IPS-18a (cell line): ENCODE results near the gene BAD.

Experiments
- H3K27ac ChIP-seq: one replicate; pipeline ENCODE4 v1.5.1; 2013; ENCODE audit warnings: low read length
- H3K27me3 ChIP-seq: one replicate; pipeline ENCODE4 v1.6.1; 2013; ENCODE audit warnings: mild to moderate bottlenecking, low read length; ENCODE audit not compliant: control insufficient read depth, insufficient read depth
- H3K36me3 ChIP-seq: one replicate; pipeline ENCODE4 v1.6.1; 2013; ENCODE audit warnings: low read depth, low read length; ENCODE audit not compliant: control insufficient read depth
- H3K4me1 ChIP-seq: one replicate; pipeline ENCODE4 v1.6.1; 2013; ENCODE audit warnings: low read depth, low read length; ENCODE audit not compliant: control insufficient read depth
- H3K4me3 ChIP-seq: one replicate; pipeline ENCODE4 v1.5.1; 2013; ENCODE audit warnings: low read length
- H3K9ac ChIP-seq: one replicate; pipeline ENCODE4 v1.6.1; 2013; ENCODE audit warnings: mild to moderate bottlenecking, low read length, moderate library complexity
- H3K9me3 ChIP-seq: one replicate; pipeline ENCODE4 v1.6.1; 2013; ENCODE audit warnings: low read depth, low read length; ENCODE audit not compliant: control insufficient read depth

BAD gene

GRCh38 chr11:64232967-64233315, 51.5 kb downstream of the BAD start:
- Histone ChIP-seq H3K27me3 (peaks cover 30% of the 10 kb centered on the region), H3K4me1 (peaks cover 4% of the 10 kb centered on the region), H3K4me3 (no peak overlapping the region), H3K9me3 (no peaks in the 10 kb centered on the region), H3K27ac (no peak overlapping the region), H3K9ac (no peak overlapping the region), H3K36me3 (no peaks in the 10 kb centered on the region)

GRCh38 chr11:64232182-64232966, 52.1 kb downstream of the BAD start:
- H3K4me1 ChIP-seq, result peaks cover 4% of the 10 kb centered on the region
- H3K4me3 ChIP-seq, result no peak overlapping the region
- no peaks in the 10 kb centered on the region for H3K9me3 ChIP-seq
- H3K27me3 ChIP-seq, result peaks cover 30% of the 10 kb centered on the region
- no peaks in the 10 kb centered on the region for H3K36me3 ChIP-seq
- H3K9ac ChIP-seq, result no peak overlapping the region
- no peak overlapping the region for H3K27ac ChIP-seq

GRCh38 chr11:64231546-64231945, 52.9 kb downstream of the BAD start:
- Histone ChIP-seq H3K9ac (no peak overlapping the region), H3K36me3 (no peaks in the 10 kb centered on the region), H3K27ac (no peak overlapping the region), H3K27me3 (peaks cover 30% of the 10 kb centered on the region), H3K9me3 (no peaks in the 10 kb centered on the region), H3K4me3 (no peak overlapping the region), H3K4me1 (peaks cover 4% of the 10 kb centered on the region)

- H3K27ac ChIP-seq, result no peak overlapping the region
- H3K27me3 ChIP-seq, result peaks cover 30% of the 10 kb centered on the region
- H3K4me3 ChIP-seq, result peak overlapping the region; percentile 73
- peak overlapping the region; percentile 47 for H3K9ac ChIP-seq
- H3K9me3 ChIP-seq, result no peaks in the 10 kb centered on the region
- no peaks in the 10 kb centered on the region for H3K36me3 ChIP-seq
- H3K4me1 ChIP-seq, result peaks cover 4% of the 10 kb centered on the region
Observed at GRCh38 chr11:64230985-64231365, 53.5 kb downstream of the BAD start.

GRCh38 chr11:64230171-64230984, 54.1 kb downstream of the BAD start, which contains the start of gene DNAJC4:
Gene DNAJC4 (plus strand): TSS chr11:64230548. CDS start chr11:64230855, 307 bp downstream.
- Histone ChIP-seq H3K9me3 (no peaks in the 10 kb centered on the region), H3K4me3 (peak within 1 kb of the TSS; percentile 73), H3K9ac (peak within 1 kb of the TSS; percentile 47), H3K36me3 (no peaks in the 10 kb centered on the region), H3K27ac (no peak within 1 kb of the TSS), H3K4me1 (peaks cover 4% of the 10 kb centered on the region), H3K27me3 (peaks cover 28% of the 10 kb centered on the region)

- H3K9me3 ChIP-seq, result no peaks in the 10 kb centered on the region
- peaks cover 4% of the 10 kb centered on the region for H3K4me1 ChIP-seq
- H3K9ac ChIP-seq, result no peak overlapping the region
- H3K27me3 ChIP-seq, result peaks cover 24% of the 10 kb centered on the region
- H3K27ac ChIP-seq, result no peak overlapping the region
- no peaks in the 10 kb centered on the region for H3K36me3 ChIP-seq
- peak overlapping the region; percentile 73 for H3K4me3 ChIP-seq
Observed at GRCh38 chr11:64229744-64230170, 54.7 kb downstream of the BAD start.

- no peak overlapping the region for H3K27ac ChIP-seq
- H3K36me3 ChIP-seq, result no peaks in the 10 kb centered on the region
- no peak overlapping the region for H3K9ac ChIP-seq
- H3K27me3 ChIP-seq, result peaks cover 24% of the 10 kb centered on the region
- no peak overlapping the region for H3K4me3 ChIP-seq
- peaks cover 4% of the 10 kb centered on the region for H3K4me1 ChIP-seq
- H3K9me3 ChIP-seq, result no peaks in the 10 kb centered on the region
Observed at GRCh38 chr11:64229090-64229743, 55.2 kb downstream of the BAD start.

GRCh38 chr11:64227405-64227956, 57.0 kb downstream of the BAD start:
- Histone ChIP-seq H3K27ac (no peak overlapping the region), H3K36me3 (no peaks in the 10 kb centered on the region), H3K4me3 (no peak overlapping the region), H3K4me1 (peaks cover 4% of the 10 kb centered on the region), H3K9ac (no peak overlapping the region), H3K9me3 (no peaks in the 10 kb centered on the region), H3K27me3 (peaks cover 9% of the 10 kb centered on the region)

- H3K27me3 ChIP-seq, result peaks cover 4% of the 10 kb centered on the region
- peaks cover 4% of the 10 kb centered on the region for H3K4me1 ChIP-seq
- peak overlapping the region; percentile 70 for H3K4me3 ChIP-seq
- no peaks in the 10 kb centered on the region for H3K36me3 ChIP-seq
- no peaks in the 10 kb centered on the region for H3K9me3 ChIP-seq
- peak overlapping the region; percentile 52 for H3K9ac ChIP-seq
- H3K27ac ChIP-seq, result no peak overlapping the region
Observed at GRCh38 chr11:64226507-64227051, 57.9 kb downstream of the BAD start.

- Histone ChIP-seq H3K4me3 (peak within 1 kb of the TSS; percentile 70), H3K9ac (peak within 1 kb of the TSS; percentile 66), H3K9me3 (no peaks in the 10 kb centered on the region), H3K27ac (no peak within 1 kb of the TSS), H3K27me3 (no peaks in the 10 kb centered on the region), H3K36me3 (peaks cover under 1% of the 10 kb centered on the region), H3K4me1 (peaks cover under 1% of the 10 kb centered on the region)
Observed at GRCh38 chr11:64225608-64226506, 58.6 kb downstream of the BAD start, which contains the start of the genes NUDT22 and TRPT1. Gene NUDT22 (plus strand): TSS chr11:64226274. CDS start chr11:64226653, 379 bp downstream. Gene TRPT1 (minus strand): TSS chr11:64226186. CDS start chr11:64225860, 326 bp downstream.
